ENCODE measurements around the gene MRPS10.
A peak's percentile ranks its signal among the peaks of the same experiment; 100 is the strongest.

MRPS10 gene

DNA sequence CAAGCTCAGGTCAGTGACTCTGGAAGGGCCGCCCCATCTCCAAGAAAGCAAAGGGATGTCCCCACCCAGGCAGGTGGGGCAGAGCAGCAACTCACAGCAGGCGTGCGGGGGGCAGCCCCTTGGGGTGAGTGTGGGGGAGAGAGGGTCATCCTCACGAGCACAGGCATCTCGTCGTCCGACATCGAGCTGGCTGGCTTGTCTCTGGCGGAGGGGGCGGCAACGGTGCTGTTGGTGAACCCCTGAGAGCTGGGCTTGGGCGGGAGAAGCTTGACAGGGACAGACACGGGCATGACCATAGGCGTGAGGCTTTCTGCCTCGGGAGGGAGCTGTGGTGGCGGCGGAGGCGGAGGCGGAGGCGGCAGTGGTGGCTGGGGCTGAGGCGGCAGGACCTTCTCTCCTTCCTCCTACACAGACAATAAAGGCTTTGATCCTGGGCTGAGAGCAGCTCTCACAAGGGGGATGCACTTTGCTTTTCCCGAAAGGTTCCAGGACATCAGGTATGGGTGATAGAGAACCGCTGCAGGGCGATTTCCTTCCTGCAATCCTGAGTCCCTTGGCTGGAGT lies 45.6 kb upstream of the MRPS10 start:
- TF ChIP-seq, protein P1, sequence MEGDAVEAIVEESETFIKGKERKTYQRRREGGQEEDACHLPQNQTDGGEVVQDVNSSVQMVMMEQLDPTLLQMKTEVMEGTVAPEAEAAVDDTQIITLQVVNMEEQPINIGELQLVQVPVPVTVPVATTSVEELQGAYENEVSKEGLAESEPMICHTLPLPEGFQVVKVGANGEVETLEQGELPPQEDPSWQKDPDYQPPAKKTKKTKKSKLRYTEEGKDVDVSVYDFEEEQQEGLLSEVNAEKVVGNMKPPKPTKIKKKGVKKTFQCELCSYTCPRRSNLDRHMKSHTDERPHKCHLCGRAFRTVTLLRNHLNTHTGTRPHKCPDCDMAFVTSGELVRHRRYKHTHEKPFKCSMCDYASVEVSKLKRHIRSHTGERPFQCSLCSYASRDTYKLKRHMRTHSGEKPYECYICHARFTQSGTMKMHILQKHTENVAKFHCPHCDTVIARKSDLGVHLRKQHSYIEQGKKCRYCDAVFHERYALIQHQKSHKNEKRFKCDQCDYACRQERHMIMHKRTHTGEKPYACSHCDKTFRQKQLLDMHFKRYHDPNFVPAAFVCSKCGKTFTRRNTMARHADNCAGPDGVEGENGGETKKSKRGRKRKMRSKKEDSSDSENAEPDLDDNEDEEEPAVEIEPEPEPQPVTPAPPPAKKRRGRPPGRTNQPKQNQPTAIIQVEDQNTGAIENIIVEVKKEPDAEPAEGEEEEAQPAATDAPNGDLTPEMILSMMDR (IDR thresholded peaks at IDR 0.05), result no peak
- Histone ChIP-seq H2AFZ (no peak overlapping the region), H3K9ac (no peak overlapping the region), H3K27ac (no peak overlapping the region), H3K4me2 (ENCODE audit: low read length) (no peak overlapping the region), H3K4me3 (ENCODE audit: low read depth, low read length) (no peak overlapping the region), H3K36me3 (ENCODE audit: control insufficient read depth, insufficient read depth, low read length) (no peaks in the 10 kb centered on the region), H3K27me3 (ENCODE audit: control insufficient read depth, insufficient read depth, low read length) (no peaks in the 10 kb centered on the region), H3K9me3 (ENCODE audit: control insufficient read depth, low read length) (no peaks in the 10 kb centered on the region), H3K4me1 (no peaks in the 10 kb centered on the region), H3K79me2 (no peaks in the 10 kb centered on the region)

DNA sequence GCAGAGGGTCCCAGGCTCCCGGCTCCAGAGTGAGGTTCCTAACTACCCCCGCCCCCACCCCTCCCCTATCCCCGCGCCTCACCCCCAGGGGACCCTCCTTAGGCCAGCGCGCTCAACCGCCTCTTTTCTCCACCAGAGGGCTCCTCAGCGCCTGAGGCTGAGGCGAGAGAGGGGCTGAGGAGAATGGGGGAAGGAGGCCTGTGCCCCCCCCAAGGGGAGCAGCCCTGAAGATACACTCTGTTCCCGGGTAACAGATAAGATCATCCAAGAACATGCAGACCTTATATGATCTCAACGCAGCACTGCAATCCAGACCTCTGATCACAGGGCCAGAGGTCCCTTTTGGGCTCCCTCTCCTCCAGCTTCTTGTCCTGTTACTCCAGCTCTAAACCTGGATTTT lies 43.3 kb upstream of the MRPS10 start:
- no peak overlapping the region for H2AFZ ChIP-seq
- no peak overlapping the region for H3K27ac ChIP-seq
- H3K36me3 ChIP-seq (ENCODE audit: control insufficient read depth, insufficient read depth, low read length), result no peaks in the 10 kb centered on the region
- no peaks in the 10 kb centered on the region for H3K4me1 ChIP-seq
- no peak overlapping the region for H3K9ac ChIP-seq
- no peaks in the 10 kb centered on the region for H3K27me3 ChIP-seq (ENCODE audit: control insufficient read depth, insufficient read depth, low read length)
- no peak overlapping the region for H3K4me3 ChIP-seq (ENCODE audit: low read depth, low read length)
- no peak overlapping the region for H3K4me2 ChIP-seq (ENCODE audit: low read length)
- no peaks in the 10 kb centered on the region for H3K79me2 ChIP-seq
- TF ChIP-seq, protein P1 (IDR thresholded peaks at IDR 0.05), result peak; percentile 33
- H3K9me3 ChIP-seq (ENCODE audit: control insufficient read depth, low read length), result no peaks in the 10 kb centered on the region

DNA sequence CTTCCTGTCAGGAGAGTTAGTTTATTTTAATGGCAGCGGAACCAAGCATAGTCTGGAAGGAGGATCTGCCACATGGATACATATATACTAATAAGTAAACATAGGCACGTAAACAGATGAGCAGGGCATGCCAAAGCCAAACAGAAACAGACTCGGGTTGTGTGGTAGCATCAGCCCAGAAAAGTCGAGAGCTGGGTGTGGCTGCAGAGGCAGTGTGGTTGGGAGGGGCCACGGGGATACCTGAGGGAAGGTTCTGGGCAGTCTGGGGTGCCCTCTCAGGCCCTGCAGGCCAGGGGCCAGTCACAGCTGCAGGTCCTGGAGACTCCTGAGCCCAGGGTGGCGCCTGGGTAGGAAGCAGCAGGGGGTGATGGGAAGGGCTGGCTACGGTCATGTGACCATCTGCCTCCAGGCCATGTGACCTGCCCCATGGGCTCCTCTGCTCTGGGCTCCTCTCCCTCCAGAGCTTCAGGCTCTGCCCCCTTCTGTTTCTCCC lies 42.8 kb upstream of the MRPS10 start:
- Histone ChIP-seq H3K9me3 (ENCODE audit: control insufficient read depth, low read length) (no peaks in the 10 kb centered on the region), H3K36me3 (ENCODE audit: control insufficient read depth, insufficient read depth, low read length) (no peaks in the 10 kb centered on the region), H2AFZ (no peak overlapping the region), H3K4me2 (ENCODE audit: low read length) (no peak overlapping the region), H3K27me3 (ENCODE audit: control insufficient read depth, insufficient read depth, low read length) (no peaks in the 10 kb centered on the region), H3K9ac (no peak overlapping the region), H3K79me2 (no peaks in the 10 kb centered on the region), H3K27ac (no peak overlapping the region), H3K4me3 (ENCODE audit: low read depth, low read length) (no peak overlapping the region), H3K4me1 (no peaks in the 10 kb centered on the region)
- TF ChIP-seq, protein P1 (IDR thresholded peaks at IDR 0.05), result no peak

DNA sequence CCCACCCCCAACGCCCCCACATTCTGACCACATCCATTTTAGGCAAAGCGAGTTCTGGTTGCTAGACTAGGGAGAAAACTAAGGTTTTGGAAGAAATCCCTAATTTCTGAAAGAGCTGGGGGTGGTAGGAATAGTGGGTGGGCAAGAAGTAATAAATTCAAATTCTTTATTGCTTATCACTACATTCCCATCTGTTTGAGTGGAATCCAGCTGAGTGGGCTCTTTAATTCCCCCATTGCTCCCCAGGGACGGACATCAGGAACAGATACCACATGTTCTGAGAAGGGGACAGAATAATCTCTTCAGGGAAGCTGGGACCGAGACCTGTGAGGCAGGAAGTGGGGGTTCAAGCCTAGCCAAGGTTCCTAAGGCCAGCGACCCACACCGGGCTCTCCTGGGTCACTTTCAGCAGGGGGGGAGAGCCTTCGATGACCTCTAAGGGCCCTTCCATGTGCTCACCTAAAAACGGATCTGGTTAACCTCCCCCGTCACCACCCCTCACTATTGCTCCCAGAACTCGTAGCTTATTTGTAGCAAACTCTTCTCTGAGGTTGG lies 42.3 kb upstream of the MRPS10 start:
- Histone ChIP-seq H3K4me2 (ENCODE audit: low read length) (no peak overlapping the region), H3K9ac (no peak overlapping the region), H3K36me3 (ENCODE audit: control insufficient read depth, insufficient read depth, low read length) (no peaks in the 10 kb centered on the region), H3K27me3 (ENCODE audit: control insufficient read depth, insufficient read depth, low read length) (no peaks in the 10 kb centered on the region), H3K79me2 (no peaks in the 10 kb centered on the region), H2AFZ (no peak overlapping the region), H3K27ac (no peak overlapping the region), H3K4me1 (no peaks in the 10 kb centered on the region), H3K4me3 (ENCODE audit: low read depth, low read length) (no peak overlapping the region), H3K9me3 (ENCODE audit: control insufficient read depth, low read length) (no peaks in the 10 kb centered on the region)
- TF ChIP-seq, protein P1 (IDR thresholded peaks at IDR 0.05), result no peak

DNA sequence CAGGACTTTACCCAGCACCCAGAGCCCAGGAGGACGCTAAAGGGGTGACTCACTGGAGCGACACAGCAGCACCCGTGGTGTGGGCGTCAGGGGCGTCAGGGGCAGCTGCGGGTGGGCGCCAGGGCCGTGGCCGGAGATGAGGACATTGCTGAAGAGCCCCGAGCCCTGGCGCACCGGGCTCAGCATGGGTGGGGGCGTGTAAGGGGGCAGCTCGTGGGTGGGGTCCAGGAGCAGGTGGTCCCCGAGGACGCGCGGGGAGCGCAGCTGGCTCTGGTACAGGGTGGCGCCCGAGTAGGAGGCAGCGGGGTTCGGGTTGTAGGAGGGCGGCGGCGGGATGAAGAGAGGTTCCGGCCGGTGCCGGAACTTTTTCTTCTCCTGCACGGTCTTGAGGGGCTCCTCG lies 41.6 kb upstream of the MRPS10 start:
- H3K27ac ChIP-seq, result no peak overlapping the region
- H3K4me1 ChIP-seq, result no peaks in the 10 kb centered on the region
- no peak overlapping the region for H3K4me3 ChIP-seq (ENCODE audit: low read depth, low read length)
- TF ChIP-seq, protein P1 (IDR thresholded peaks at IDR 0.05), result no peak
- no peaks in the 10 kb centered on the region for H3K79me2 ChIP-seq
- H3K27me3 ChIP-seq (ENCODE audit: control insufficient read depth, insufficient read depth, low read length), result no peaks in the 10 kb centered on the region
- H2AFZ ChIP-seq, result no peak overlapping the region
- H3K9me3 ChIP-seq (ENCODE audit: control insufficient read depth, low read length), result no peaks in the 10 kb centered on the region
- H3K36me3 ChIP-seq (ENCODE audit: control insufficient read depth, insufficient read depth, low read length), result no peaks in the 10 kb centered on the region
- H3K9ac ChIP-seq, result no peak overlapping the region
- H3K4me2 ChIP-seq (ENCODE audit: low read length), result no peak overlapping the region

Data from parathyroid adenoma (tissue), 2 donors.